Activated CD8-positive, alpha-beta memory T cell treated with anti-CD3 and anti-CD28 coated beads, Interleukin-2, amount 50 U/mL, for 1 hour (primary cell): ENCODE data around the gene RING1.

Source experiments
- DNase-seq: peaks from one replicate; pipeline ENCODE4 v3.0.0-alpha.2; 2020; ENCODE audit errors: extremely low read depth

The RING1 gene

DNA sequence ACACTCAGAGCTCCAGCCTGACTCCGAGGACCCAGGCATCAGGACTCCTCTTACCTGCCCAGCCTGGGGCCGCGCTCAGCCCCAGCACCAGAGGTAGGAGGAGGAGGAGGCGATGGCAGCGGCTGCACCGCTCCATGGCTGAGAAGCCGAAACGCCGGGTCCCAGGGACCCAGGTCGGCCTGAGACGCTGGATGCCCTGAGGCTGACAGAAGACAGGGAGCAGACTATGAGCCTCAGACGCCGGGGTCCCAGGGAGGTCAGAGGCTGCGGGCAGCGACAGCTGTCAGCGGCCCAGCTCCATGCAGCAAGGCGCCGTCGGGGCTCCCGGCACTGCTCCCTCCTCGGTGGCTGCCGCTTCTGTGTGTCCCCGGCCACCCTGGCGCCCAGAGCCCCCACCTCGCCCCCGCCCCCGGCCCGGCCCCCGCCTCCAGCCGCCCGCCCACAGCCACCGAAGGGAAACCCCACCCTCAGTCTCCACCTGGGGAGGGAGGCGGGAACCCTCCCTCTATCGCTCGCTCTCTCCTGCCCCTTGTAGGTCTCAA, 16.1 kb upstream of the RING1 start, which contains the start of gene COL11A2:
TSS of gene COL11A2 (minus strand) at position 363 of the 542 bp plus-strand sequence. CDS start at position 136, 227 bp downstream.
- no peak for DNase-seq

- DNase-seq, result no peak
Measured at GRCh38 chr6:33192671-33193602, 15.4 kb upstream of the RING1 start.

- DNase-seq, result no peak
Measured at GRCh38 chr6:33193619-33194018, 14.7 kb upstream of the RING1 start.

DNA sequence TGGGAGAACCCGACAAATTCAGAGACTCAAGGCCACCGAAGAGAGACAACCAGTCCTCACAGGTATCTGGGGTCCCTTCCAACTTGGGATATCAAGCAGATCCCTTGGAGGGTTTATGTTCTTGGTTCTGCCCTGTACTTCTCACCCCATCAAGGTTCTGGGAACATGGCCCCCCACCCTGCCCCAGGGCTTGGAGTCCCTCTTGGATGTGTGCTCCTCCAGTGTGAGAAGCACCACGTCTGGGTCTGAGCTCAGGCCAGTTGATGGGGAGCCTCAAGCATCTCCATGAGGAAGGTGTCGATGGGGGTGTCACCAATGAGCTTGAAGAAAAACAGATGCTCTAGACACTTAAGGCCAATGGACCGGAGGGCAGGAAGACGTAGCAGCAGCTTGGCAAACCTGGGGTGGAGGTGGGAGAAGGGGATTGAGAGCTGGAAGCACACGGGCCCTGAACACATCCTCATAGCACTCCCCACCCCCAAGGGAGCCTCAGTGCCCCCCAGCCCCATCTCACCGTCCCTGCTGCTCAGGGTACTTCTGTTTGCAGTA, 13.8 kb upstream of the RING1 start:
- no peak for DNase-seq

GRCh38 chr6:33195304-33196165, 12.8 kb upstream of the RING1 start:
- no peak for DNase-seq

DNA sequence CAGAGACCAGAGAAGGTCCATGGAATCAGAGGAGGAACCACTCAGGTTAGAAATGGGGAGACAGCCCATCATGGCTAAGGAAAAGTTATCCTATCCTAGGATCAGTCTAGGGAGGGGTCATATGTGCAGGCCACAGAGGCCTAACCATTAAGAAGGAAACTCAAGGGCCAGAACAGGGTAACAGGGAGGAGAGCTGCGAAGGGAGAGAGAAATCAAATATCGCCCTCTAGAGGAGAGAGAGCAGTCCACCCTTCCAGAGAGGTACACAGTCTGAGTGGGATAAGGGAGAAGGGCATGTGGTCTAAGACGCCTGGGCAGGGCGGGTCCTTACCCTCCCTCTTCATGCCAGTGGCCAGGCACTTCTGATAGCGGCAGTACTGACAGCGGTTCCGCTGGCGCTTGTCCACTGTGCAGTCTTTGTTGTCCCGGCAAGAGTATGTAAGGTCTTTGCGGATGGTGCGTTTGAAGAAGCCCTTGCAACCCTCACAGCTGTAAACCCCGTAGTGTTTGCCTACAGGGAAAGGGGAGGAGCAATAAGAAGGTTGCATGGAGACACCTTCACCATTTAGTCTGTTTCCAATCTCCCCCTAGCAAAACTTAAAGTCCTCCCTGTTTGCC, 10.8 kb upstream of the RING1 start:
- no peak for DNase-seq

GRCh38 chr6:33198159-33198852, 10.0 kb upstream of the RING1 start:
- DNase-seq, result no peak

GRCh38 chr6:33198853-33199436, 9.4 kb upstream of the RING1 start:
- no peak for DNase-seq

GRCh38 chr6:33199687-33200218, 8.5 kb upstream of the RING1 start:
- no peak for DNase-seq

- DNase-seq, result peak; percentile 99
Measured at GRCh38 chr6:33200219-33201146, 7.8 kb upstream of the RING1 start, which contains the start of the genes RXRB and SLC39A7. Gene RXRB (minus strand): TSS chr6:33200665. CDS start chr6:33200476, 189 bp downstream. Gene SLC39A7 (plus strand): TSS chr6:33200867. CDS start chr6:33201246, 379 bp downstream.

DNA sequence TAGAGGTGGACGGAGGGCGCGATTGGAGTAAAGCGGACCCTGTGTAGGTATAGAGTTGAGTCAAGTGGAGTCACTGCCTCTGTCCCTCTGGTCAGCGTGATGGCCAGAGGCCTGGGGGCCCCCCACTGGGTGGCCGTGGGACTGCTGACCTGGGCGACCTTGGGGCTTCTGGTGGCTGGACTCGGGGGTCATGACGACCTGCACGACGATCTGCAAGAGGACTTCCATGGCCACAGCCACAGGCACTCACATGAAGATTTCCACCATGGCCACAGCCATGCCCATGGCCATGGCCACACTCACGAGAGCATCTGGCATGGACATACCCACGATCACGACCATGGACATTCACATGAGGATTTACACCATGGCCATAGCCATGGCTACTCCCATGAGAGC, 7.2 kb upstream of the RING1 start:
- DNase-seq, result no peak

DNA sequence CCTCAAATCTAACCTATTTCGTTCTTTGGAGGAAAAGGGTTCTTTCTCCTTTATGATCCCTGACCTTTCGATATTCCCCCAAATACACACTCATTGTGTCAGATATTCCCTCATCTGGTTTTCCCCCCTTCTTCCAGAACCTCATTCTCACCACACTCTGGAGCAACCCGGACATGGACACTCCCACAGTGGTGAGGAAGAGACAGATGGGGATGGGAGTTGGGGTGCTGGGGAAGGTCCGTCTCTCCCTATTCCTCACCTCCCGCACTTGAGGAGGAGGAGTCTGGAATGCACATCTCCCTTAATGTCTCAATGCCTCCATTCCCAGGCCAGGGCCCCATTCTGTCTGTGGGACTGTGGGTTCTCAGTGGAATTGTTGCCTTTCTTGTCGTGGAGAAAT, 6.4 kb upstream of the RING1 start:
- DNase-seq, result no peak

DNA sequence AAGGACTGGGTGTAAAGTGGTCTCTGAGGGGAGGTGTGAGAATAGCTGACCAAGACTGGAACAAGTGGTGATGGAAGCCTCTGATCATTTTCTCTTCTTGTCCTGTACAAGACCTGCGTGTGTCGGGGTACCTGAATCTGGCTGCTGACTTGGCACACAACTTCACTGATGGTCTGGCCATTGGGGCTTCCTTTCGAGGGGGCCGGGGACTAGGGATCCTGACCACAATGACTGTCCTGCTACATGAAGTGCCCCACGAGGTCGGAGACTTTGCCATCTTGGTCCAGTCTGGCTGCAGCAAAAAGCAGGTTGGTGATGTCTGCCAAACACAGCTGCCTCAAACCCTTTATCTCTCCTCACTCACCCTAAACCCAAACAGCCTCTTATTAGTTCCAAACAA, 5.5 kb upstream of the RING1 start:
- DNase-seq, result no peak

DNA sequence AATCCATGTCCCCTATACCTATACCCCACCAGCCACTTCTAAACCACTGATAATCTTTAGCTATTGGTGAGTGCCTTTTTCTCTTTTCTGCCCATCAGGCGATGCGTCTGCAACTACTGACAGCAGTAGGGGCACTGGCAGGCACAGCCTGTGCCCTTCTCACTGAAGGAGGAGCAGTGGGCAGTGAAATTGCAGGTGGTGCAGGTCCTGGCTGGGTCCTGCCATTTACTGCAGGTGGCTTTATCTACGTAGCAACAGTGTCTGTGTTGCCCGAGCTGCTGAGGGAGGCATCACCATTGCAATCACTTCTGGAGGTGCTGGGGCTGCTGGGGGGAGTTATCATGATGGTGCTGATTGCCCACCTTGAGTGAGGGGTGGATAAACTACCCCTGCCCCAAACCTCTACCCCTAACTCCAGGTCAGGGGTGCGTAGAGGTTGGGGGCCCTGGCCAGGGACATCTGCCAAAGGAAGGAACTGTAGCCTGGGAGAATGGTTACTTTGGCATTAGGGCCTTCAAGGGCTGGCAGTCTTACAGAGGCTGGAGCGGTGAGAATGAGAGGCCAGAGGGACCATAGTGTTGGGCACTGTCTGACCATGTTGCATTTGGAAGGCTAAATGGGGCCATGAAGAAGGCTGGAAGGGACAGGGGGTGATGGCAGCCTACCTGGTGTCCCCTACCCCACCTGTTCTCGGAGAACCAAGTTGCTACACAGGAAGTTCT, 4.7 kb upstream of the RING1 start:
- no peak for DNase-seq

DNA sequence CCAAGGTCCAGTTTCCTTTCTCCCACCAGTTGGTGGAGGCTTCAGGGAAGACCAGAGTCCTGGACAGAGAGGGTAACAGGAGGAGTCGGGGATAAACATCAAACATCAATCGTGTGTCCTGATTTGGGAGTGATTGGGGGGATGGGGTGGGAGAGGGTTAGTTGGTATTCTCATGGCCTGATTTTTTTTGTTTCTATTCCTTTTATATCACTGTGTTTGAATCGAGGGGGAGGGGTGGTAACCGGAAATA, 4.2 kb upstream of the RING1 start:
- no peak for DNase-seq

DNA sequence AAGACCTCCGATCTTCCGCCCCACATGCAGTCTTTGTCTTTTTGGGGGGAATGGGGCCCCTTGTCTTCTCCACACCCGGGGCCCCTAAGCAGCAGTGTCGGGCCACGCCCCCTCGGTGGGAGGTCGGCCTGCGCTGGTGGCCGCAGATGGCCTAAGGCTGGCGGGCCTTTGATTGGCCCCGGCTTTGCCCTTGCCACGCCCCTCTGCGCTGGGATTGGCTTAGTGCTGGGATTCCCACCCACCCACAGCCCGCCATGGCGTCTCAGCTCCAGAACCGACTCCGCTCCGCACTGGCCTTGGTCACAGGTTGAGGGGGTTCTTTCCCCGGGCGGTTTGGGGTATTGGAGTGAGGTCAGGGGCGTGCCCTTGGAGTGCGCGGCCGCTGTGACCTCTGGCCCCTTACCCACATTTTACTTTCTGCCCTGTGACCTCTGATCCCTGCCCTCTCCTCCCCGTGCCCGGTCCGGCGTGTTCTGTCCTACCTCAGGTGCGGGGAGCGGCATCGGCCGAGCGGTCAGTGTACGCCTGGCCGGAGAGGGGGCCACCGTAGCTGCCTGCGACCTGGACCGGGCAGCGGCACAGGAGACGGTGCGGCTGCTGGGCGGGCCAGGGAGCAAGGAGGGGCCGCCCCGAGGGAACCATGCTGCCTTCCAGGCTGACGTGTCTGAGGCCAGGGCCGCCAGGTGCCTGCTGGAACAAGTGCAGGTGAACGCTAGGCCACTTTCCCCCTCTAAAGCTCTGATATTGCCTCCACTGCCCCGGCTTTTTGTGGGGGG, 3.7 kb upstream of the RING1 start, which contains the start of gene HSD17B8:
TSS of gene HSD17B8 (plus strand) at position 241 of the 776 bp plus-strand sequence. CDS start at position 255, 14 bp downstream.
- peak; percentile 78 for DNase-seq

GRCh38 chr6:33205191-33206026, 2.9 kb upstream of the RING1 start:
- DNase-seq, result no peak
